ENCODE measurements around the gene COA8.

- TF ChIP-seq GATA2 (IDR thresholded peaks at IDR 0.05; ENCODE audit: low read depth, low read length) (no peak), GATA3 (IDR thresholded peaks at IDR 0.05; ENCODE audit: low read depth, low read length) (no peak)
Measured at GRCh38 chr14:103616635-103617300, 54.0 kb downstream of the COA8 start.
